HG02763 (cell line): Measurements from ENCODE around the gene TMEM127.
"Not testable (repeated sequence)": the region's sequence is repeated elsewhere in the genome, so short reads cannot be mapped to it uniquely, and the experiment has no call there.

Experiments used
- ATAC-seq: cut with Tn5 transposase; IDR thresholded peaks from one replicate; pipeline ENCODE4 v1.9.1; 2021; ENCODE audit warnings: mild to moderate bottlenecking, moderate library complexity; ENCODE audit not compliant: unreplicated experiment

TMEM127 gene

GRCh38 chr2:96265840-96266679 lies at the start of gene TMEM127, which contains the start of gene CIAO1:
TSS of gene TMEM127 (minus strand) at chr2:96265997. CDS start at chr2:96265381, 616 bp downstream.
TSS of gene CIAO1 (plus strand) at chr2:96266225. CDS start at chr2:96266351, 126 bp downstream.
- ATAC-seq, result peak; percentile 88

DNA sequence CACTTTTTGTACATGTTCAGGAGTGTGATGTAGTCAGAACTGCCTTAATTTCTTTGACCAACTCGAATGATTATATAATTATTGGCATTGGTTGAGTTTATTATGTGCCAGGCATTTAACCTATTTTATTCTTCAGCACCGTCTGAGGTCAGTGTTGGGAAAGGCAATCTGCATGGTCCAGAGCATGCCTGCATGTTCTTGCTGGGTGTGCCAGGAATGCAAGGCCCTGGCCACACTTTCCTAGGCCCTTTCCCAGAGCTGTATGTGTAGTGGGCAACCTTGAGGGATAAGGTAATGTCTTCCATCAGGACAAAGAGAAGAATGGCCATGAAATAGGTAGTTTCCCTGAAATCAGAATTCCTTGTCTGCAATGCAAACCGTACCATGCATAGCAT lies 49.2 kb upstream of the TMEM127 start:
- no peak for ATAC-seq

DNA sequence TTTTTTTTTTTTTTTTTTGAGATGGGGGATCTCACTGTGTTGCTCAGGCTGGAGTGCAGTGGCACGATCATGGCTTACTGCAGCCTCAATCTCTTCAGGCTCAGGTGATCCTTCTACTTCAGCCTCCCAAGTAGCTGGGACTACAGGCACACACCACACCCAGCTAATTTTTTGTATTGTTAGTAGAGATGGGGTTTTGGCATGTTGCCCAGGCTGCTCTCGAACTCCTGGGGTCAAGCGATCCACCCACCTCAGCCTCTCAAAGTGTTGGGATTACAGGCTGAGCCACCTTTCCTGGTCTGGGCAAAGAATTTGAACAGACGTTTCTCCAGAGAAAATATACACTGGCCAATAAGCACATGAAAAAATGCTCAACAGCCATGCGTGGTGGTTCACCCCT lies 42.5 kb upstream of the TMEM127 start:
- no peak for ATAC-seq

- ATAC-seq, result no peak
These were observed 40.6 kb upstream of the TMEM127 start for GRCh38 chr2:96306370-96306769.

- ATAC-seq, result no peak
These were observed 40.1 kb upstream of the TMEM127 start for GRCh38 chr2:96305979-96306308.

- peak; percentile 95 for ATAC-seq
These were observed 39.5 kb upstream of the TMEM127 start, which contains the start of gene SNRNP200 for GRCh38 chr2:96305091-96305978. TSS of gene SNRNP200 (minus strand) at chr2:96305546. CDS start at chr2:96305437, 109 bp downstream.

GRCh38 chr2:96304606-96305005 lies 38.8 kb upstream of the TMEM127 start:
- ATAC-seq, result no peak

GRCh38 chr2:96301865-96302264 lies 36.1 kb upstream of the TMEM127 start:
- ATAC-seq, result no peak

- no peak for ATAC-seq
These were observed 31.1 kb upstream of the TMEM127 start for GRCh38 chr2:96296925-96297324.

DNA sequence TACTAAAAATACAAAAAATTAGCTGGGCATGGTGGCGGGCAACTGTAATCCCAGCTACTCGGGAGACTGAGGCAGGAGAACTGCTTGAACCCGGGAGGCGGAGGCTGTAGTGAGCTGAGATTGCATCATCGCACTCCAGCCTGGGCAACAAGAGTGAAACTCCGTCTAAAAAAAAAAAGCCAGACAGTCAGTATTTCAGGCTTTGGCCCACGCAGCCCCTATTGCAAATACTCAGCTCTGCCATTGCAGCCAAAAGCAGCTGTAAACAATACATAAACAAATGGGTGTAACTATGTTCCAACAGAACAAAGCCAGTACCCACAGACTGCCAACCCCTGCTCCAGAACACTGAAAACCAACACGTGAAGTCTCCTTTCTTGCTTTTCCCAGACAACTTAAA lies 28.5 kb upstream of the TMEM127 start:
- not testable (repeated sequence) for ATAC-seq

GRCh38 chr2:96291751-96292150 lies 26.0 kb upstream of the TMEM127 start:
- no peak for ATAC-seq

DNA sequence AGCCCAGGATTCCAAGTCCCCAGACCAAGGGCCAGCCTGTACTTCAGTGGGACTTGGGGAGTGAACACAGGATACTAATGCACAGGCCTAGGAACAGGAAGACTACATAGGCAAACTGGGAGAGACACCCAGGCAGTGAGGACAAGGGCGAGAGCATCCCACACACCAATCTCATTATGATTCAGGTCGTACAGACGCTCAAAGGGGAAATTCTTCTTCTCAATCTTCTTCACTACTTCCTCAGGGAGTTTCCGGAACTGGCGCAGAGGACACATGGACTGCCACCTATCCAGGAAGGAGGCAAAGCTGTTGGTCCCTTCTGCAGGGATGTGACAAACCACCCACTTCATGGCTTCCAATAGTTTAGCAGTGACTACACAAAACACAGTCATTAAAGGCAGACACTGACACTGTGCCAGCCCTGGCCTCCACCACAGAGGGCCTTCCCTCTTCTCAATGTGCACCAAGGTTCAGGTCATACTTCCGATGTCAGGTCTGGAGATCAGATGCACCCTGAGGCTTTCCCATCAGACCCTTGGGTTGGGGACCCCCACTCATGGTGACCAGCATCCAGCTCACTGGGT lies 21.6 kb upstream of the TMEM127 start:
- no peak for ATAC-seq

- ATAC-seq, result no peak
These were observed 11.1 kb upstream of the TMEM127 start for GRCh38 chr2:96276787-96277499.

DNA sequence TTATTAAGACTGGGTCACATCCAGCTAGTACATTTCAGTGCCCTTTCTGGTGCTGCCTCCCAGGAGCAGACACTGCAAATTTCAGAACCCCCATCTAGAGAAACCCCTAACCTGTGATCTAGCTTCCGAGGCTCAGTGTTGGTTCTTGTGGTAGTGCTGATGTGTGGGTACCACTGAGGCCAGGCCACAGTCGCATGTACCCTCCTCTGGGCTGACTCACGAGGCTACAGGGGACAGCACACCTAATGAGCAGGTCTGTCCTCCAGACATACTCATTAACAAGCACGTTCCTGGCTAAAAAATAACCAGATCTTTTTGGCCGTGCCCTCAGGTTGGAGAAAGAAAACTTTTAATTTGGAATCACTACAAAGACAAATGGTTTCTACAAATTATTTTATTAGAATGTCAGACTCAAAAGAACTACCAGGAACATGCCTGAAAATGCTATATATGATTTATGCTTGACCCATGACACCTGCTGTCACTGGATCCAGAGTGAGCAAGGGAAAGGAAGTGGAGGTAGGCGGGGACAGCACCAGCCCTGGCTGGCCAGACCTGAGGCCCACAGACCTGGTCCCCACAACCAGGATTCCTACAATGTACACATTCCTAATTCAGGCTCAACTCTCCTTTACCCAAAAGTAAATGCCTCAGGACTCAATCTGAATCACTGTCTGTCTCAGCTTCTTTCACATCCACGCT lies 8.7 kb upstream of the TMEM127 start:
- no peak for ATAC-seq

DNA sequence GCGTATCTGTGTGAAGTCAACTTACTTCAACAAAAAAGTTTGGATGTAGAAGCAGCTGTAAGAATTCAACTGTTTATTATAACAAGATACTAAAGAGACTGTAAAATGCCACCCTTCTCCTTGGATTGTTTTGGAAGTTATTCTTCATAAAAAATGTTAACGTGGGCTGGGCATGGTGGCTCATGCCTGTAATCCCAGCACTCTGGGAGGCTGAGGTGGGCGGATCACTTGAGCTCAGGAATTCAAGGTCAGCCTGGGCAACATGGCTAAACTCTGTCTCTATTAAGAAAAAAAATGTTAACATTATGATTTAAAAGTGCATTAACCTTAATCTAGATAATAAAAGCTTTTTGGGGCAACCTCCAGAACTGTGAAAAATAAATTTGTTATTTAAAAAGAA lies 8.0 kb upstream of the TMEM127 start:
- no peak for ATAC-seq

- no peak for ATAC-seq
These were observed 6.2 kb upstream of the TMEM127 start for GRCh38 chr2:96271995-96272394.

DNA sequence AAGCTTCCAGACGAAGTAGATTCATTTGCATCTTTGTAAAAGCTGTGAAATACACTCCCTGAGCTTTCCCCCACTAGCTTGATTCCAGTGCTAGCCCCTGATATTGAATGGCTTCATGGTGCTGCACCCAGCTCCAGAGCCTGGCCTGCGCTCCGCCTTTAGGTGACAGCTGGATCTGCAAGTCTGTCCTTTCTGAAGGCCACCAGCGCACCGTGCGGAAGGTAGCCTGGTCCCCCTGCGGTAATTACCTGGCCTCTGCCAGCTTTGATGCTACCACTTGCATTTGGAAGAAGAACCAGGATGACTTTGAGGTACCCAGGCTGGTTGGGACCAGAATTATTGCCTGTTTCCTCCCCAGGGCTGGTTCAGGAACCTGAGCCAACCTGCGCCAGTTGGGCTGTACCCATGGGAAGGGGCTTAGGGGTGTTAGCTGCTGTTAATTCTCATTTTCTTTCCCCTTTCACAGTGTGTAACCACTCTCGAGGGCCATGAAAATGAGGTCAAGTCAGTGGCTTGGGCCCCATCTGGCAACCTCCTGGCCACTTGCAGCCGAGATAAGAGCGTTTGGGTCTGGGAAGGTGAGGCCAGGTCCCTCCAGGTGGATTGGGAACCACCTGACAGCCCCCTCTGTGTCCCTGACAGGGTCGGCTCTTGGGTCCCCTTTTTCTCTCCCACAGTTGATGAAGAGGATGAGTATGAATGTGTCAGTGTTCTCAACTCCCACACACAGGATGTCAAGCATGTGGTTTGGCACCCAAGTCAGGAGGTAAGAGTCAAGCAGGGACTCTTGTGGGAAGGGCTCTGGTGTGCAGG lies 1.6 kb upstream of the TMEM127 start:
- no peak for ATAC-seq

DNA sequence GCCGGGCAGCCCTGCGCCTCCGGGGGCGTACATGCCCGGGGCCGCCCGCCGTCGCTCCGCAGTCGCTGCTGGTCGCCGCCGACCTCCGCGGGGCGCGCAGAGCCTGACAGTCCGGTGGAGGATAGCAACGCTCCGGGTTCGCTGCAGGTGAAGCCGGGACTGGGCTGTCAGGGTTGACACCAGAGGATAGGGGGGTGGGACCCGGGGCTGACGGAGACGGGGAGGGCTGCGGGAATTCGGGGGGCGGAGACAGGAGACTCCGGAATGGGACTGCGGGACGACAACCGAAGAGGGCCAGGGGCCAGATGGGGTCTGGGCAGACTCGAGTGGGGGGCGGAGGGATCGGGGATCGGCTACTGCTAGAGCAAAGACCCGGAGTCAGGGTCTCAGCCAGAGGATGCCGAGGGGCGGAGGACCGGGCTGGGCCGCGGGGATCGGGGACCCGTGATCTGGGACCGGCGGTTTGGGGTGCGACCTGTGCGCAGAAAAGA lies 403 bp downstream of the TMEM127 start:
- ATAC-seq, result peak; percentile 15
